ENCODE data around the gene EML2.
A peak's percentile ranks its signal among the peaks of the same experiment; 100 is the strongest.

The EML2 gene

GRCh38 chr19:45645631-45646344 is 6.6 kb upstream of the EML2 start (continued):
- TF ChIP-seq ZNF362 (tag by site-specific recombination; IDR thresholded peaks at IDR 0.05) = no peak
- no peak for TF ChIP-seq ZBTB49 (tag by site-specific recombination; IDR thresholded peaks at IDR 0.05; ENCODE audit: low read depth)
- peak; percentile 86 for TF ChIP-seq KLF8 (tag by site-specific recombination; IDR thresholded peaks at IDR 0.05)
- TF ChIP-seq ZNF48 (tag by site-specific recombination; IDR thresholded peaks at IDR 0.05) = no peak
- TF ChIP-seq ZNF701 (tag by site-specific recombination; IDR thresholded peaks at IDR 0.05) = no peak
- no peak for TF ChIP-seq IKZF3 (tag by site-specific recombination; IDR thresholded peaks at IDR 0.05)
- TF ChIP-seq ZNF10 (tag by site-specific recombination; IDR thresholded peaks at IDR 0.05) = no peak
- TF ChIP-seq KLF16 (tag by site-specific recombination; IDR thresholded peaks at IDR 0.05) = peak; percentile 82
- no peak for TF ChIP-seq RBAK (tag by site-specific recombination; IDR thresholded peaks at IDR 0.05)
- no peak for TF ChIP-seq BCL6B (tag by site-specific recombination; IDR thresholded peaks at IDR 0.05)
- no peak for TF ChIP-seq ZFP3 (tag by site-specific recombination; IDR thresholded peaks at IDR 0.05; ENCODE audit: low read depth)
- no peak for TF ChIP-seq SETDB1 (IDR thresholded peaks at IDR 0.05; ENCODE audit: insufficient read length, low read length)
- TF ChIP-seq ZXDB (tag by site-specific recombination; IDR thresholded peaks at IDR 0.05) = peak; percentile 64
- no peak for TF ChIP-seq ZNF596 (tag by site-specific recombination; IDR thresholded peaks at IDR 0.05)
- TF ChIP-seq OVOL3 (tag by site-specific recombination; IDR thresholded peaks at IDR 0.05) = no peak
- TF ChIP-seq ZNF843 (tag by site-specific recombination; IDR thresholded peaks at IDR 0.05) = no peak
- no peak for TF ChIP-seq ZNF555 (tag by site-specific recombination; conservative IDR thresholded peaks at IDR 0.05)
- no peak; the same call in 1 of the 2 replicates for TF ChIP-seq ZNF501 (tag by site-specific recombination; IDR thresholded peaks at IDR 0.05)
- TF ChIP-seq ZNF621 (tag by site-specific recombination; IDR thresholded peaks at IDR 0.05) = no peak
- no peak; the same call in 1 of the 2 replicates for TF ChIP-seq ZBTB20 (tag by site-specific recombination; IDR thresholded peaks at IDR 0.05)
- TF ChIP-seq ZNF670 (tag by site-specific recombination; IDR thresholded peaks at IDR 0.05; ENCODE audit: low read depth) = no peak
- no peak for TF ChIP-seq ZNF184 (tag by site-specific recombination; IDR thresholded peaks at IDR 0.05)
- no peak for TF ChIP-seq ZNF626 (tag by site-specific recombination; IDR thresholded peaks at IDR 0.05)
- no peak for TF ChIP-seq ZNF747 (tag by site-specific recombination; IDR thresholded peaks at IDR 0.05)
- no peak for TF ChIP-seq WT1 (tag by site-specific recombination; IDR thresholded peaks at IDR 0.05)
- no peak for TF ChIP-seq ZNF19 (tag by site-specific recombination; IDR thresholded peaks at IDR 0.05; ENCODE audit: low read depth)
- TF ChIP-seq ZFHX2 (tag by site-specific recombination; conservative IDR thresholded peaks at IDR 0.05) = peak; percentile 65; the same call in 1 of the 2 replicates
- TF ChIP-seq ZNF18 (tag by site-specific recombination; IDR thresholded peaks at IDR 0.05) = no peak
- TF ChIP-seq YY1 (tag by site-specific recombination; IDR thresholded peaks at IDR 0.05) = 0 out of 2 replicates have a peak, but pooled peaks have one; percentile 18
- TF ChIP-seq MYNN (tag by site-specific recombination; IDR thresholded peaks at IDR 0.05; ENCODE audit: borderline replicate concordance) = no peak
- TF ChIP-seq ZNF280C (tag by site-specific recombination; IDR thresholded peaks at IDR 0.05) = no peak
- TF ChIP-seq SP2 (tag by site-specific recombination; IDR thresholded peaks at IDR 0.05) = peak; percentile 68
- no peak for TF ChIP-seq ZNF776 (tag by site-specific recombination; IDR thresholded peaks at IDR 0.05; ENCODE audit: borderline replicate concordance)
- TF ChIP-seq ZNF791 (tag by site-specific recombination; IDR thresholded peaks at IDR 0.05) = no peak
